ENCODE results near the gene CDC6. TPM values are rescaled to one million over a fixed set of nuclear protein-coding genes. Genes with fewer than 3 reads are reported as not detected.
A peak's percentile ranks its signal among the peaks of the same experiment; 100 is the strongest.

Gene CDC6
- total RNA-seq, 1 donor from 2014 or later, result 8.8 TPM

DNA sequence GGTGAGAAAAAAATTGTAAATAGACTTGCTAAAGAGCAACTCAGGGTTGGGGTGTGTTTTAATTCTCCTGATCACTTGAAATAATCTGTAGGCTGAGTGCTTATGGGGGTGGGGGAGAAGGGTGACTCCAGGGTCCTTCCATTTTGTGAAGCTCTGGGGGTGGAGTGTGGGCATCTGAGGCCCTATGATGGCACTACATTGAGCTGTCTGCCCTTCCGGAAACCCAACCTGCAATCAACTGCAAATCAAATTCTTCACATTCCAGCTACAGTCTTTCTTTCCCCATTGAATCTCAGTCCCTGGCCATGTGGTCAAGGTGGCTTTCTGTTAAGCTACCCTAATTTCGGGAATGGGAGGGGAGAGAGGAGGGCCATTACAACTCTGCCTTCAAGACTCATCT, 6.0 kb upstream of the CDC6 start:
- Histone ChIP-seq H3K4me3 (ENCODE audit: low read depth, low read length) (no peak overlapping the region), H3K36me3 (ENCODE audit: control insufficient read depth, insufficient read depth, low read length) (peaks cover 1% of the 10 kb centered on the region), H3K27me3 (ENCODE audit: control insufficient read depth, insufficient read depth, low read length) (no peaks in the 10 kb centered on the region)
- TF ChIP-seq, protein P1, sequence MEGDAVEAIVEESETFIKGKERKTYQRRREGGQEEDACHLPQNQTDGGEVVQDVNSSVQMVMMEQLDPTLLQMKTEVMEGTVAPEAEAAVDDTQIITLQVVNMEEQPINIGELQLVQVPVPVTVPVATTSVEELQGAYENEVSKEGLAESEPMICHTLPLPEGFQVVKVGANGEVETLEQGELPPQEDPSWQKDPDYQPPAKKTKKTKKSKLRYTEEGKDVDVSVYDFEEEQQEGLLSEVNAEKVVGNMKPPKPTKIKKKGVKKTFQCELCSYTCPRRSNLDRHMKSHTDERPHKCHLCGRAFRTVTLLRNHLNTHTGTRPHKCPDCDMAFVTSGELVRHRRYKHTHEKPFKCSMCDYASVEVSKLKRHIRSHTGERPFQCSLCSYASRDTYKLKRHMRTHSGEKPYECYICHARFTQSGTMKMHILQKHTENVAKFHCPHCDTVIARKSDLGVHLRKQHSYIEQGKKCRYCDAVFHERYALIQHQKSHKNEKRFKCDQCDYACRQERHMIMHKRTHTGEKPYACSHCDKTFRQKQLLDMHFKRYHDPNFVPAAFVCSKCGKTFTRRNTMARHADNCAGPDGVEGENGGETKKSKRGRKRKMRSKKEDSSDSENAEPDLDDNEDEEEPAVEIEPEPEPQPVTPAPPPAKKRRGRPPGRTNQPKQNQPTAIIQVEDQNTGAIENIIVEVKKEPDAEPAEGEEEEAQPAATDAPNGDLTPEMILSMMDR (IDR thresholded peaks at IDR 0.05; ENCODE audit: insufficient read depth, low read length, poor library complexity, severe bottlenecking), result no peak
- DNase-seq (ENCODE audit: low read depth), result no peak

- peaks cover 1% of the 10 kb centered on the region for H3K36me3 ChIP-seq (ENCODE audit: control insufficient read depth, insufficient read depth, low read length)
- no peaks in the 10 kb centered on the region for H3K27me3 ChIP-seq (ENCODE audit: control insufficient read depth, insufficient read depth, low read length)
- TF ChIP-seq, protein P1 (IDR thresholded peaks at IDR 0.05; ENCODE audit: insufficient read depth, low read length, poor library complexity, severe bottlenecking), result no peak
- DNase-seq (ENCODE audit: low read depth), result peak; percentile 91
- no peak overlapping the region for H3K4me3 ChIP-seq (ENCODE audit: low read depth, low read length)
Observed at GRCh38 chr17:40283662-40284061, 4.0 kb upstream of the CDC6 start.

- TF ChIP-seq, protein P1 (IDR thresholded peaks at IDR 0.05; ENCODE audit: insufficient read depth, low read length, poor library complexity, severe bottlenecking), result no peak
- peak; percentile 48 for DNase-seq (ENCODE audit: low read depth)
- Histone ChIP-seq H3K27me3 (ENCODE audit: control insufficient read depth, insufficient read depth, low read length) (no peaks in the 10 kb centered on the region), H3K4me3 (ENCODE audit: low read depth, low read length) (no peak overlapping the region), H3K36me3 (ENCODE audit: control insufficient read depth, insufficient read depth, low read length) (peaks cover 1% of the 10 kb centered on the region)
Observed at GRCh38 chr17:40284085-40284713, 3.5 kb upstream of the CDC6 start.

GRCh38 chr17:40286473-40286872, 1.2 kb upstream of the CDC6 start:
- no peak overlapping the region for H3K4me3 ChIP-seq (ENCODE audit: low read depth, low read length)
- no peak for DNase-seq (ENCODE audit: low read depth)
- H3K27me3 ChIP-seq (ENCODE audit: control insufficient read depth, insufficient read depth, low read length), result no peaks in the 10 kb centered on the region
- no peaks in the 10 kb centered on the region for H3K36me3 ChIP-seq (ENCODE audit: control insufficient read depth, insufficient read depth, low read length)
- TF ChIP-seq, protein P1 (IDR thresholded peaks at IDR 0.05; ENCODE audit: insufficient read depth, low read length, poor library complexity, severe bottlenecking), result no peak

DNA sequence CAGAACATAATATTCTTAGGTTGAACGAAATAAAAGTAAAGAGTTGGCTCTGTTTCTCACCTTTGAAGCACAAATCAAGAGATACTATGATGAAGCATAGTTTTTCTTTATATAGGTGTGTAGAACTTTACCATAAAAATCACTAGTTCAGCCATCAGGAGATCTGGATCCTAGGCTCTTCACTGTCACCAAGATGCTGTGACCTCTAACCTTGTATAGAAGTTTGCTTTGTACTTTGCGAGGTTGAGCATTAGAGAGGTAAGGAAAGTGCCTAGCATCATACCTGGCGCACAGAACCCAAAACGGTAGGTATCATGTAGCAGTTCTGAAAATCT, 553 bp upstream of the CDC6 start:
- TF ChIP-seq, protein P1 (IDR thresholded peaks at IDR 0.05; ENCODE audit: insufficient read depth, low read length, poor library complexity, severe bottlenecking), result no peak

DNA sequence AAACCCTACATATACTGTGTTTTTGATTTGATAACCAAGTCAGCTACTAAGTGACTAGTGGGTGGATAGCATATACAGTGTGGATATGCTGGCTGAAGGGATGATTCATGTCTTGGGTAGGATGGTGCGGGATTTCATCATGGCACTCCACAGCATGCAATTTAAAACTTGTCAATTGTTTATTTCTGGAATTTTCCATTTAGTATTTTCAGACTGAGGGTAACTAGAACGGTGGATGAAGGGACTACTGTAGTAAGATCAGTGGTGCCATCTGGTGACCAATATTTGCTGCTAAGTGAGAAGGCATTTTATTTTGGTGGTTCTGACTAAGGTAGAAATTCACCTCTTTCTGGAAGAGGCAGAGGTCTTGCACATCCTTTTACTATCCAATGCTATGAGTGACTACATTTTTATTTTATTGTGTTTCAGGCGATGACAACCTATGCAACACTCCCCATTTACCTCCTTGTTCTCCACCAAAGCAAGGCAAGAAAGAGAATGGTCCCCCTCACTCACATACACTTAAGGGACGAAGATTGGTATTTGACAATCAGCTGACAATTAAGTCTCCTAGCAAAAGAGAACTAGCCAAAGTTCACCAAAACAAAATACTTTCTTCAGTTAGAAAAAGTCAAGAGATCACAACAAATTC, 3.1 kb downstream of the CDC6 start:
- DNase-seq (ENCODE audit: low read depth), result peak; percentile 64
- peaks cover under 1% of the 10 kb centered on the region for H3K36me3 ChIP-seq (ENCODE audit: control insufficient read depth, insufficient read depth, low read length)

More for the DNA sequence above, 553 bp upstream of the CDC6 start:
- no peak for DNase-seq (ENCODE audit: low read depth)
- Histone ChIP-seq H3K27me3 (ENCODE audit: control insufficient read depth, insufficient read depth, low read length) (no peaks in the 10 kb centered on the region), H3K4me3 (ENCODE audit: low read depth, low read length) (no peak overlapping the region), H3K36me3 (ENCODE audit: control insufficient read depth, insufficient read depth, low read length) (no peaks in the 10 kb centered on the region)

More for the DNA sequence above, 3.1 kb downstream of the CDC6 start:
- TF ChIP-seq, protein P1 (IDR thresholded peaks at IDR 0.05; ENCODE audit: insufficient read depth, low read length, poor library complexity, severe bottlenecking), result peak; percentile 59
- no peaks in the 10 kb centered on the region for H3K27me3 ChIP-seq (ENCODE audit: control insufficient read depth, insufficient read depth, low read length)
- H3K4me3 ChIP-seq (ENCODE audit: low read depth, low read length), result no peak overlapping the region
